Measurements from ENCODE around the gene NFKB2.

DNA sequence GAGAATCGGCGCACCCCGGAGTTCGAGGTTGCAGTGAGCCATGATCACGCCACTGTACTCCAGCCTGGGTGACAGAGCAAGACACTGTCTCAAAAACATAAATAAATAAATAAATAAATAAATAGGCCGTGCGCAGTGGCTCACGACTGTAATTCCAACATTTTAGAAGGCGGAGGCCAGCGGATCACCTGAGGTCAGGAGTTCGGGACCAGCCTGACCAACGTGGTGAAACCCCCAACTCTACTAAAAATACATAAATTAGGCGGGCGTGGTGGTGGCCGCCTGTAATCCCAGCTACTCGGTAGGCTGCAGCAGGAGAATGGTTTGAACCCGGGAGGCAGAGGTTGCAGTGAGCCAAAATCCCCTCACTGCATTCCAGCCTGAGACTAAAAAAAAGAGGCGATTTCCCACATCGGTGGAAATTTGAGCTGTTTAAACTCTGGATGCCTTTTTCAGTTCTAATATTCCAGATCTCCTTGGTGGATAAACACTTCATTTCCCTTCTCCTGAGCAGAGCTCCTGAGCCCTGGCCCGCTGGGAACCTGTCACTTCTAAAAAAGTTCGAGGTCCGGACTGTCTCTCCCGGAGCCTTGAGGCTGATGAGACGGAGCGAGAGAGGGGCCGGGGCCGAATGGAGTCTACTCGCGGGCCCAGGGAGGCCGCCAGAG is 2.0 kb upstream of the NFKB2 start:
- TF ChIP-seq, protein P1, sequence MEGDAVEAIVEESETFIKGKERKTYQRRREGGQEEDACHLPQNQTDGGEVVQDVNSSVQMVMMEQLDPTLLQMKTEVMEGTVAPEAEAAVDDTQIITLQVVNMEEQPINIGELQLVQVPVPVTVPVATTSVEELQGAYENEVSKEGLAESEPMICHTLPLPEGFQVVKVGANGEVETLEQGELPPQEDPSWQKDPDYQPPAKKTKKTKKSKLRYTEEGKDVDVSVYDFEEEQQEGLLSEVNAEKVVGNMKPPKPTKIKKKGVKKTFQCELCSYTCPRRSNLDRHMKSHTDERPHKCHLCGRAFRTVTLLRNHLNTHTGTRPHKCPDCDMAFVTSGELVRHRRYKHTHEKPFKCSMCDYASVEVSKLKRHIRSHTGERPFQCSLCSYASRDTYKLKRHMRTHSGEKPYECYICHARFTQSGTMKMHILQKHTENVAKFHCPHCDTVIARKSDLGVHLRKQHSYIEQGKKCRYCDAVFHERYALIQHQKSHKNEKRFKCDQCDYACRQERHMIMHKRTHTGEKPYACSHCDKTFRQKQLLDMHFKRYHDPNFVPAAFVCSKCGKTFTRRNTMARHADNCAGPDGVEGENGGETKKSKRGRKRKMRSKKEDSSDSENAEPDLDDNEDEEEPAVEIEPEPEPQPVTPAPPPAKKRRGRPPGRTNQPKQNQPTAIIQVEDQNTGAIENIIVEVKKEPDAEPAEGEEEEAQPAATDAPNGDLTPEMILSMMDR (IDR thresholded peaks at IDR 0.05): no peak
- no peak for TF ChIP-seq EZH2 (IDR thresholded peaks at IDR 0.05)
